ENCODE measurements around the gene MLEC.

Gene MLEC

DNA sequence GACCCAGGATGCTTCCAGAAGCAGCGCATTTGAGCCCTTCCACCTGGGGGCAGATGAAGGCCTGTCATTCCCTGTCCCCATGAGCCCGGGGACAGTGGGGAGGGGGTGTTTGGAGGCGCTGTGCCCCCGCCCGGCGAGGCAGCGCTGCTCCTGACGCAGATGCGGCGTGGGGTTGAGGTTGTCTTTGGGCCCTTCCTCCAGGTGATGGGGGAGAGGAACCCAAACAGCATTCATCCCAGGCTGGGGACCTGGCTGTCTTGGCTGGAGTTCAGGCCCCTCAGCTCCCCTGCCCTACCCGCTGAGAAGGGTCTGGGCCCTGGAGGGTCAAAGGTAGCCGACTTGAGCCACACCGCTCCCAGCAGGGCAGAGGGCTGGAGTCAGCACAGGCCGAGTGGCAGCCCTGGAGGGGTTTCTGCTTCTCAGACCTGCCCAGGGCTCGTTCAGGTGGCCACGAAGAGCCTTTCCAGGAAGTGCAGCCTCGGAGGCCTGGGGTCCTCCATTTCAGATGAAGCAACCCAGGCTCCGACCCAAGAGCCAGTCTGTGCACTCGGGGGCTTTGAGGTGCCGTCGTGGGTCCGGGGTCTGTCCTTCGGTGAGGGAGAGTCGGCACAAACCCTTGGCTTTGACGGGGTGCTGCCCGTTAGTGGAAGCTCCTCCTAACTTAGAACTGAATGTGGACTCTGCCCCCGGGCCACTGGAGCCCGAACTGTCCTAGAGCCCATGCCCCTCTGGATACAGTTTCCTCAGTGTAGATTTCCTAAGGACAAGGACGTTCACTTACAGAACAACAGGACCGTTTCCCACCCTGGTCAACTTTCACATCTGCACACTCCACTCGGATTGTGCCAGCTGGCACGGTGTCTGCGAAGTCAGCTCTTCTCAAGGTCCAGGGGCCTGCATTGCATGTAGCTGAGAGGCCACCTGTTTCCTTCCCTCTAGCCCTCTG is 54.8 kb downstream of the MLEC start:
- DNase-seq (ENCODE audit: low read depth in 2 of 2), result no peak

DNA sequence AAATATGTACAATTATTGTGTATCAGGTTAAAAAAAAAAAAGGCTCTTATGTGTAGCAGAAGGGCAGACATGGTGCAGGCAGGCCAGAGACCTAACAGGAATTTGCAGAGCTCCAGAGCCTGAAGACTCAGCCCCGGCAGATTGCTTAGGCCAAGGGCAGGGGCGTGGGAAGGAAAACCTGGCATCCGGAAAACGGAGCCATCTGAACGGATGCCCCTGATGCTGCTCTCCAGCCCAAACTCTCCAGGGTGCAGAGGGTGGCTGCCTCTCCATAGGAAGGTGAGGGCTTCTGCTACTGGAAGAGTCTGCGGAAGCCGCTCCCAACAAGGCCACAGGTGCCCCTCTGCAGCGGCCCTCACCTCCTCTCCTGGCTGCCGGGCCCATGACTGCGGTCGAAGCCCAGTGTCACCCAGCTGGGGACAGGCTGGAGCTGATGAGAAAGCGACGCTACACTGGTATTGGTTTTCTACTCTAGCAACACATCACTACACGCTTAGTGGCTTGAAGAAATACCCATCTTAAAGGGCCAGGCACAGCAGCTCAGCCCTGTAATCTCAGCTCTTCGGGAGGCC is 58.1 kb downstream of the MLEC start:
- DNase-seq (ENCODE audit: low read depth in 2 of 2), result no peak

DNA sequence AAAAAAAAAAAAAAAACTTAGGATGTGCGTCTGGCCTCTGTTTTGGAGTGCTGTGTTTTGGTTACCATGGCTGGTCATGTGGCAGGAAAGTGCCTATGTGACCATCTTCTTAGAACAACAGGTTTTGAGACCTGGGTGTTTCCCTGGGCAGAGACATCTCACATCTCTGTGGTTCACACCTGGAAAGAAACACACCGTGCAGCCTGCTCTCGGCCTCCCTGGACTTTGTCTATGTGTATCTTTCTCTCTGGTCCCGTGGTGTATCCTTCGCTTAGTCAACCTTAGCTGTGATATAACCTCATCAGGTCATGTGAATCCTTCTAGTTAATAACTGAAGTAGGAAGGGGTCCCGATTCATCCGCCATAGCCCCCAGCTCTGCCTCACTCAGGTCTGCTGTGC is 61.3 kb downstream of the MLEC start:
- DNase-seq (ENCODE audit: low read depth in 2 of 2), result no peak

DNA sequence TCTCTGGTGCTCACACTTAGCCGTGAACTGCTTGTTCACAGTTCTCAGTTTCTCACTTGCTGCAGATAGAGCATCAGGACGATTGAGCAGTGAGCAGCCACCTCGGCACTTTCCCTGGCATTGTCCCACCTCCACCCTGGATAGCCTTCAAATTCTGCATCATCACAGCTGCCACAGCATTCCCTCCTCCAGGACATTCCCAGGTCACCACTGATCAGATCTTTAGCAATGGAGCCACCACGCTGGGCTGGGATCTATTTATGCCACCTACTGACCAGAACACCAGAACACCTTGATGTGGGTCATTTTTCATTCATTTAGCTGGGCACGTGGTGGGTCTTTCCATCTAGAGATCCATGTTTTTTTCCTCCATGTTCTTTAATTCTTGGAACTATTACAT is 62.3 kb downstream of the MLEC start:
- DNase-seq (ENCODE audit: low read depth in 2 of 2), result no peak

DNA sequence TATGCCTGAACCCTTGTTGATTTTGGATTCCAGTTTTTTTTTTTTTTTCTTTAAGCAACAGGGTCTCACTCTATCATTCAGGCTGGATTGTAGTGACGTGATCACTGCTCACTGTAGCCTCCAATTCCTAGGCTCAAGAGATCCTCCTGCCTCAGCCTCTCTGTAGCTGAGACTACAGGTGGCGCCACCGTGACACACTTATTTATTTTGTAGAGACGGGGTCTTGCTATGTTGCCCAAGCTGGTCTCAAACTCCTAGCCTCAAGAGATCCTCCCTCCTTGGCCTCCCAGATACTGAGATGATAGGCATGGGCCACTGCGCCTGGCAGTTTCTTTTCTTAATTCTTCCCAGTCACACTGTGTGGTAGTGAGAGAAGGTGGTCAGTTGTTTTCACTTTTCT is 63.9 kb downstream of the MLEC start:
- DNase-seq (ENCODE audit: low read depth in 2 of 2), result no peak

DNA sequence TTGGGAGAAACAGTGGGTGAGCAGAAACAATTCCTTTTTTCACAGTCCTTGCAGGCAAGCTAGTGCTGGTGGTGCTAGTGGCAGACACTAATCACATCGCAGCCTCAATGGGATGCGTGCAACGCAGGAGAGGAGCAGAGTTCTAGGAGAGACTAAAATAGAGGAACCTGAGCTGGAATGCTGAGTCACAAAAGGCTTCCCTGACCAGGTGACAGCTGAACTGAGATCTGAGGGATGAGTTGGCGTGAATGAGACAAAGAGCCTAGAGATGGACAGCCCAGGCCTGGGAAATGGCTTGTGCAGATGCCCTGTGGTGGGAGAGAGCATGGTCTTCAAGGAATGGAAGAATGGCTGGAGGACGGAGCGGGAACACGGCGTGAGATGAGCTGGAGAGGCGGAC is 64.4 kb downstream of the MLEC start:
- DNase-seq (ENCODE audit: low read depth in 2 of 2), result no peak

All from stimulated activated CD8-positive, alpha-beta memory T cell treated with anti-CD3 and anti-CD28 coated beads, Interleukin-2, amount 100 ng/mL, for 1 hour (primary cell).